ENCODE measurements around the gene WNT8A.

DNA sequence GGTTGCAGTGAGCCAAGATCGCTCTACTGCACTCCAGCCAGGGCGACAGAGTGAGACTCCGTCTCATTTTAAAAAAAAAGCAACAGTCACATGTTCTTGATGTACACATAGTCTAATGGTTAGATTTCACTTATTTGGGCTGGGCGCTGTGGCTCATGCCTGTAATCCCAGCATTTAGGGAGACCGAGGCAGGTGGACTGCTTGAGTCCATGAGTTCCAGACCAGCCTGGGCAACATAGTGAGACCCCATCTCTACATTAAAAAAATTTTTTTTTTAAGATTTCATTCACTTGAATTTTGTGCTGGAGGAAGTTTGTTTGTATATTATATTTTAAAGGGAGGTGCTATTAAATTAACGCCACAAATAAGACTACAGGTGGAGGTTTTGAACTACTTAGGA is 21.9 kb downstream of the WNT8A start:
- TF ChIP-seq CTCF (IDR thresholded peaks at IDR 0.05) (no peak), POLR2A (IDR thresholded peaks at IDR 0.05) (no peak), POLR2AphosphoS5 (IDR thresholded peaks at IDR 0.05) (no peak)
